Neural cell (in vitro differentiated cells): Measurements from ENCODE around the gene ROBO1. TPM values are rescaled to one million over a fixed set of nuclear protein-coding genes. Genes with fewer than 3 reads are reported as not detected.

Experiments
- H2AFZ ChIP-seq: fragments of 200-600, 300-800 bp; sonication (generic), shearing (Covaris generic); 2 replicates; pipeline ENCODE4 v1.6.0; 2014; ENCODE audit warnings: low read depth, mild to moderate bottlenecking, antibody characterized with exemption, low read length, moderate library complexity
- H3F3A ChIP-seq: fragments of 200-600 bp; shearing (Covaris generic); 2 replicates; pipeline ENCODE4 v1.6.1; 2016; ENCODE audit warnings: mild to moderate bottlenecking, moderate library complexity, mixed read lengths, antibody characterized with exemption, low read length; ENCODE audit not compliant: insufficient read depth, poor library complexity, severe bottlenecking
- H3K27ac ChIP-seq: fragments of 200-600, 300-800 bp; sonication (generic), shearing (Covaris generic); 2 replicates; pipeline ENCODE4 v1.5.1; 2014; ENCODE audit warnings: mild to moderate bottlenecking, low read length, moderate library complexity
- H3K27me3 ChIP-seq: fragments of 300-800, 200-600 bp; sonication (generic), shearing (Covaris generic); 2 replicates; pipeline ENCODE4 v1.6.0; 2014; ENCODE audit warnings: mild to moderate bottlenecking, low read depth, low read length, moderate library complexity; ENCODE audit not compliant: insufficient read depth
- H3K36me3 ChIP-seq: fragments of 300-800, 200-600 bp; sonication (generic), shearing (Covaris generic); 2 replicates; pipeline ENCODE4 v1.5.1; 2014; ENCODE audit warnings: mild to moderate bottlenecking, antibody characterized with exemption, low read length, moderate library complexity; ENCODE audit not compliant: insufficient read depth
- H3K4me2 ChIP-seq: fragments of 300-800, 200-600 bp; sonication (generic), shearing (Covaris generic); 2 replicates; pipeline ENCODE4 v1.6.0; 2014; ENCODE audit warnings: mild to moderate bottlenecking, low read length
- H3K4me3 ChIP-seq: fragments of 300-800, 200-600 bp; sonication (generic), shearing (Covaris generic); 2 replicates; pipeline ENCODE4 v1.5.1; 2014; ENCODE audit warnings: mild to moderate bottlenecking, low read length, moderate library complexity
- H3K79me2 ChIP-seq: fragments of 200-600 bp; shearing (Covaris generic); replicated peaks from 2 replicates; pipeline ENCODE4 v1.6.0; 2014; ENCODE audit warnings: mild to moderate bottlenecking, low read length, moderate library complexity; ENCODE audit not compliant: insufficient read depth
- H3K9ac ChIP-seq: fragments of 300-800, 200-600 bp; sonication (generic), shearing (Covaris generic); 2 replicates; pipeline ENCODE4 v1.6.1; 2016; ENCODE audit warnings: mild to moderate bottlenecking, low read length, mixed read lengths
- H3K9me2 ChIP-seq: fragments of 200-600 bp; shearing (Covaris generic); 2 replicates; pipeline ENCODE4 v1.6.1; 2016; ENCODE audit warnings: mild to moderate bottlenecking, low read length, mixed read lengths; ENCODE audit not compliant: insufficient read depth
- H3K9me3 ChIP-seq: fragments of 200-600, 300-800 bp; sonication (generic), shearing (Covaris generic); 2 replicates; pipeline ENCODE4 v1.6.1; 2016; ENCODE audit warnings: mild to moderate bottlenecking, mixed run types, low read length, moderate library complexity, mixed read lengths
- H4K20me1 ChIP-seq: fragments of 200-600 bp; shearing (Covaris generic); 2 replicates; pipeline ENCODE4 v1.6.1; 2016; ENCODE audit warnings: mild to moderate bottlenecking, mixed run types; ENCODE audit not compliant: insufficient read depth
- EP300 ChIP-seq: fragments of 450-650 bp; conservative IDR thresholded peaks from 2 replicates; pipeline ENCODE4 v1.6.1; 2014; ENCODE audit warnings: antibody characterized with exemption, mild to moderate bottlenecking, moderate library complexity; ENCODE audit not compliant: poor library complexity, severe bottlenecking
- EZH2 ChIP-seq: fragments of 200-600, 300-800 bp; shearing (Covaris generic), sonication (generic); IDR thresholded peaks from 2 replicates; pipeline ENCODE4 v1.6.1; 2014; ENCODE audit warnings: antibody characterized with exemption, low read length, borderline replicate concordance, mild to moderate bottlenecking; ENCODE audit not compliant: insufficient read depth, poor library complexity, severe bottlenecking
- MXI1 ChIP-seq: fragments of 450-650 bp; conservative IDR thresholded peaks from 2 replicates; pipeline ENCODE4 v1.6.1; 2014; ENCODE audit warnings: antibody characterized with exemption, mild to moderate bottlenecking; ENCODE audit not compliant: poor library complexity, severe bottlenecking
- POLR2AphosphoS5 ChIP-seq: IDR thresholded peaks from 2 replicates; pipeline ENCODE4 v1.6.1; 2012
- RAD21 ChIP-seq: fragments of 450-650 bp; conservative IDR thresholded peaks from 2 replicates; pipeline ENCODE4 v1.6.1; 2014; ENCODE audit warnings: antibody characterized with exemption, mild to moderate bottlenecking, moderate library complexity
- SMC3 ChIP-seq: fragments of 450-650 bp; conservative IDR thresholded peaks from 2 replicates; pipeline ENCODE4 v1.6.1; 2014; ENCODE audit warnings: antibody characterized with exemption, mild to moderate bottlenecking, moderate library complexity; ENCODE audit not compliant: poor library complexity
- TAF1 ChIP-seq: IDR thresholded peaks from 2 replicates; pipeline ENCODE4 v1.6.1; 2012; ENCODE audit warnings: low read depth
- polyA plus RNA-seq: library from polyadenylated mRNA; depleted of rRNA; stranded (reverse); fragments of >200 nt; gene quantifications from 2 replicates; pipeline ENCODE4 v1.2.3, GENCODE V29; 2014
- TF ChIP-seq, protein P1 (sequence below): IDR thresholded peaks from 2 replicates; pipeline ENCODE4 v1.6.1; 2012; ENCODE audit warnings: borderline replicate concordance
- TF ChIP-seq, protein P2 (sequence below): fragments of 450-650 bp; IDR thresholded peaks from 2 replicates; pipeline ENCODE4 v1.5.1; 2014; ENCODE audit warnings: antibody characterized with exemption, mild to moderate bottlenecking, moderate library complexity; ENCODE audit not compliant: poor library complexity, severe bottlenecking

Gene ROBO1
- polyA plus RNA-seq, 1 donor from 2014 or later, result 183 TPM

DNA sequence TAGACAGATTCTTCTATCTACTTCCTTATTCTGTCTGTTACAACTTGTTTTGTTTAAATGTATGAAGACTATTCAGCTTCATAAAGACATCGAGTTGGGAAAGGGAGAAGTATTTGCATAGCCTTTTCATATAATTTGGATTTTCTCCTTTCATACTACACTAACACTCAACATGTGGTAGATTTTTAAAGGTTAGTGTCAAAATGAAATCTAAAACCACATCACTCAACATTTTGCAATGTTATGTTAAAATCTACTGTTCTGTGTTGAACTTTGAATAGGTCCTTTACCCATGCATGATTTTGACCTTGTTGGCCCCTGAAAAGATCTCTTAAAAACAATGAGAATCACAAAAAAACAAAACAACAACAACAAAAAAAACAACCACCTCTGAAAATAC is 860.9 kb downstream of the ROBO1 start:
- Histone ChIP-seq H2AFZ (no peak overlapping the region), H3K27me3 (no peaks in the 10 kb centered on the region), H3K79me2 (peaks cover 46% of the 10 kb centered on the region), H3K4me2 (no peak overlapping the region), H3K4me3 (no peak overlapping the region), H3K9ac (no peak overlapping the region), H3F3A (no peaks in the 10 kb centered on the region), H3K36me3 (no peaks in the 10 kb centered on the region), H3K9me3 (no peaks in the 10 kb centered on the region), H3K27ac (no peak overlapping the region), H4K20me1 (no peaks in the 10 kb centered on the region), H3K9me2 (no peaks in the 10 kb centered on the region)
- TF ChIP-seq EP300, result no peak

DNA sequence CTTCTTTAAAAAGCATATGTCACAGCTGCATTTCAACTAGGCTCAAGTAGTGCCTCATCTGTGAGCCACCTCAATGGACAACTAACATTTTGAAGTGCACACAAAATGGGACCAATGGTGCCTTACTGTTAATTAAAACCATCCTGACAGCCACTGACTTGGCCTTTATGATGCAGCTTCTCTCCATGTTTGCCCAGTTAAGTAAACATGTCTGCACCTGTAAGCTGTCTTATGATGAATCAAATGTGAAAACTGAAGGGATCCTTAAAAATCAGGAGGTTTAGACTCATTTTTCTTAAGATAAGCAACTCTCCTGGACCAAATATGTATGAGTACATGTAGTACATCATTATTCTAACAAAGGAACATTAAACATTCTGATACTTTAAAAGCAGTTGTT is 861.6 kb downstream of the ROBO1 start:
- H4K20me1 ChIP-seq, result no peaks in the 10 kb centered on the region
- no peaks in the 10 kb centered on the region for H3F3A ChIP-seq
- TF ChIP-seq EP300 (no peak), TAF1 (no peak), SMC3 (no peak), RAD21 (no peak), MXI1 (no peak), EZH2 (no peak), POLR2AphosphoS5 (no peak)
- TF ChIP-seq, protein P1, sequence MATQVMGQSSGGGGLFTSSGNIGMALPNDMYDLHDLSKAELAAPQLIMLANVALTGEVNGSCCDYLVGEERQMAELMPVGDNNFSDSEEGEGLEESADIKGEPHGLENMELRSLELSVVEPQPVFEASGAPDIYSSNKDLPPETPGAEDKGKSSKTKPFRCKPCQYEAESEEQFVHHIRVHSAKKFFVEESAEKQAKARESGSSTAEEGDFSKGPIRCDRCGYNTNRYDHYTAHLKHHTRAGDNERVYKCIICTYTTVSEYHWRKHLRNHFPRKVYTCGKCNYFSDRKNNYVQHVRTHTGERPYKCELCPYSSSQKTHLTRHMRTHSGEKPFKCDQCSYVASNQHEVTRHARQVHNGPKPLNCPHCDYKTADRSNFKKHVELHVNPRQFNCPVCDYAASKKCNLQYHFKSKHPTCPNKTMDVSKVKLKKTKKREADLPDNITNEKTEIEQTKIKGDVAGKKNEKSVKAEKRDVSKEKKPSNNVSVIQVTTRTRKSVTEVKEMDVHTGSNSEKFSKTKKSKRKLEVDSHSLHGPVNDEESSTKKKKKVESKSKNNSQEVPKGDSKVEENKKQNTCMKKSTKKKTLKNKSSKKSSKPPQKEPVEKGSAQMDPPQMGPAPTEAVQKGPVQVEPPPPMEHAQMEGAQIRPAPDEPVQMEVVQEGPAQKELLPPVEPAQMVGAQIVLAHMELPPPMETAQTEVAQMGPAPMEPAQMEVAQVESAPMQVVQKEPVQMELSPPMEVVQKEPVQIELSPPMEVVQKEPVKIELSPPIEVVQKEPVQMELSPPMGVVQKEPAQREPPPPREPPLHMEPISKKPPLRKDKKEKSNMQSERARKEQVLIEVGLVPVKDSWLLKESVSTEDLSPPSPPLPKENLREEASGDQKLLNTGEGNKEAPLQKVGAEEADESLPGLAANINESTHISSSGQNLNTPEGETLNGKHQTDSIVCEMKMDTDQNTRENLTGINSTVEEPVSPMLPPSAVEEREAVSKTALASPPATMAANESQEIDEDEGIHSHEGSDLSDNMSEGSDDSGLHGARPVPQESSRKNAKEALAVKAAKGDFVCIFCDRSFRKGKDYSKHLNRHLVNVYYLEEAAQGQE, result no peak
- TF ChIP-seq, protein P2, sequence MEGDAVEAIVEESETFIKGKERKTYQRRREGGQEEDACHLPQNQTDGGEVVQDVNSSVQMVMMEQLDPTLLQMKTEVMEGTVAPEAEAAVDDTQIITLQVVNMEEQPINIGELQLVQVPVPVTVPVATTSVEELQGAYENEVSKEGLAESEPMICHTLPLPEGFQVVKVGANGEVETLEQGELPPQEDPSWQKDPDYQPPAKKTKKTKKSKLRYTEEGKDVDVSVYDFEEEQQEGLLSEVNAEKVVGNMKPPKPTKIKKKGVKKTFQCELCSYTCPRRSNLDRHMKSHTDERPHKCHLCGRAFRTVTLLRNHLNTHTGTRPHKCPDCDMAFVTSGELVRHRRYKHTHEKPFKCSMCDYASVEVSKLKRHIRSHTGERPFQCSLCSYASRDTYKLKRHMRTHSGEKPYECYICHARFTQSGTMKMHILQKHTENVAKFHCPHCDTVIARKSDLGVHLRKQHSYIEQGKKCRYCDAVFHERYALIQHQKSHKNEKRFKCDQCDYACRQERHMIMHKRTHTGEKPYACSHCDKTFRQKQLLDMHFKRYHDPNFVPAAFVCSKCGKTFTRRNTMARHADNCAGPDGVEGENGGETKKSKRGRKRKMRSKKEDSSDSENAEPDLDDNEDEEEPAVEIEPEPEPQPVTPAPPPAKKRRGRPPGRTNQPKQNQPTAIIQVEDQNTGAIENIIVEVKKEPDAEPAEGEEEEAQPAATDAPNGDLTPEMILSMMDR, result no peak
- no peak overlapping the region for H3K4me3 ChIP-seq
- no peaks in the 10 kb centered on the region for H3K27me3 ChIP-seq
- peaks cover 41% of the 10 kb centered on the region for H3K79me2 ChIP-seq
- no peaks in the 10 kb centered on the region for H3K9me3 ChIP-seq
- no peak overlapping the region for H3K4me2 ChIP-seq
- H3K36me3 ChIP-seq, result no peaks in the 10 kb centered on the region
- H3K9ac ChIP-seq, result no peak overlapping the region
- H3K27ac ChIP-seq, result no peak overlapping the region
- no peaks in the 10 kb centered on the region for H3K9me2 ChIP-seq
- H2AFZ ChIP-seq, result no peak overlapping the region

DNA sequence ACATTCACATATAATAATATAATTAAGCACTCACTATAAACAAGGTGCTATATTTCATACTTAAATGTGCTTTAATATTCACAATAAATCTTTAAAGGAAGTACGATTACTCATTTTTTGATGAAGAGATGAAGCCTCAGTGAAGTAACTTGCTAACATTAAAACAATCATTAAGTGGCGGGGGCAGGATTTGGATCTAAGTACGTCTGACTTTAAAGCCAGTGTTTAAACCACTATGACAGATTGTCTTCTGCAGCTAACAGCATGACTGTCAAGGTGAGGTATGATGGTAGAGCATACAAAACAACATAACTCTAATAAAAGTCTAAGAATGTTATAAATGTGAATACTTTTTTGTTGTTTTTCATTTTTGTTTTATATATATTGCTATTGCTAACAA is 862.1 kb downstream of the ROBO1 start:
- TF ChIP-seq, protein P1, result no peak
- TF ChIP-seq EP300, result no peak
- no peak for TF ChIP-seq SMC3

More for the DNA sequence above, 862.1 kb downstream of the ROBO1 start:
- peaks cover 39% of the 10 kb centered on the region for H3K79me2 ChIP-seq
- no peaks in the 10 kb centered on the region for H3K9me2 ChIP-seq
- H3K4me2 ChIP-seq, result no peak overlapping the region
- no peak overlapping the region for H3K9ac ChIP-seq
- H3K36me3 ChIP-seq, result no peaks in the 10 kb centered on the region
- no peak overlapping the region for H3K4me3 ChIP-seq
- H3F3A ChIP-seq, result no peaks in the 10 kb centered on the region
- no peak overlapping the region for H3K27ac ChIP-seq
- H3K9me3 ChIP-seq, result no peaks in the 10 kb centered on the region
- no peaks in the 10 kb centered on the region for H4K20me1 ChIP-seq
- no peak overlapping the region for H2AFZ ChIP-seq
- no peaks in the 10 kb centered on the region for H3K27me3 ChIP-seq
